ENCODE results near the gene BACE2.

GRCh38 chr21:41260428-41260827 lies 92.5 kb downstream of the BACE2 start:
- TF ChIP-seq CTCF (IDR thresholded peaks at IDR 0.05; ENCODE audit: extremely low read depth in 1 of 2, insufficient read depth in 1 of 2, low read depth in 1 of 2, low read length in 2 of 2) (no peak), POLR2A (IDR thresholded peaks at IDR 0.05; ENCODE audit: low read depth, low read length) (no peak), GATA2 (IDR thresholded peaks at IDR 0.05; ENCODE audit: insufficient read depth, insufficient read length, low read depth, low read length) (no peak), MAX (IDR thresholded peaks at IDR 0.05; ENCODE audit: insufficient read depth, insufficient read length) (no peak), MYC (IDR thresholded peaks at IDR 0.05; ENCODE audit: low read depth, low read length) (no peak), EZH2 (IDR thresholded peaks at IDR 0.05; ENCODE audit: borderline replicate concordance, low read depth, low read length, severe bottlenecking) (no peak), JUN (IDR thresholded peaks at IDR 0.05; ENCODE audit: borderline replicate concordance, insufficient read depth, insufficient read length, low read depth) (no peak), POLR2AphosphoS5 (IDR thresholded peaks at IDR 0.05; ENCODE audit: insufficient read depth, low read depth, low read length) (no peak)
